Stimulated activated CD8-positive, alpha-beta memory T cell treated with anti-CD3 and anti-CD28 coated beads, Interleukin-15, amount 100 ng/mL, for 1 hour (primary cell): ENCODE results near the gene HPGDS.

Source experiments
- DNase-seq: peaks from one replicate; pipeline ENCODE4 v3.0.0-alpha.2; 2020; ENCODE audit warnings: low read depth

Gene HPGDS

GRCh38 chr4:94253036-94253435 lies 89.6 kb downstream of the HPGDS start:
- DNase-seq = no peak

- DNase-seq = no peak
Observed at GRCh38 chr4:94251094-94251493, 91.5 kb downstream of the HPGDS start.
